ENCODE results near the gene STK24.

DNA sequence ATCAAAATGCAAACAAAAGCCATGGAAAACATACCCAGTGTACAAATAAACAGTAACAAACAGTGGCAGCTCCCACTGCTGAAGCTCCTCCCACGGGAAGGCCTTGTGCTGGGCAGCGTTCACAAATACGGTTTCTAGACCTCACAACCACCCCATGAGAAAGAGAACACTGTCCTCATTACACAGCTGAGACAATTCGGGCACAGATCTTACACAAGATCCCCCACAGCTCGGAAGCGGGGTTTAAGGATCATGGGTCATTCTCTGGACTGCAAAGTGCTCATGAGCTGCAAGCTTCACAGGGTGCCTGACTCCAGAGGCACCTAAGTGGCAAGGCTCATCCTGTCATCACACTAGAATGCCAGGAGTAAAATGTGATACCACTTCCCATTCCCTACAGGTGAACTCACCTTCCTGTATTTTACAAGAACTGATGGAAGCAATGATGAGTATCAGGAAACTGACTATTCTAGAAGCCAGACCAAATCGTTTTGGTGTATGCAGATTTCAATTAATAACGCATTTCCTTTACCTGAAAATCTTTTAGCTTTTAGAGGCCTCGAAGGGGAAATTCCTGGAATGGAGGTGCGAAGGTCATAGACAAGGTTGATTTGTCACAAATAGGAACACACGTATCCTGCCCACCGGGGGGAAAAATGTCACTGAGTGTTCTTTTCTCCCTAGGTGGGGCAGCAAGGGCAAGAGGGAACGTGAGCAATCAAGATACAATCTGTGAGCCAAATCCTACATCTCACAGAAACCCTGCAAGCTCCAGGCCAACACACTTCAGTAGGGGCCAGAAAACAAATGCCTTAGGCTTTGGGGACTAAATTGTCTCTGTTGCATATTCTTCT, 41.2 kb downstream of the STK24 start:
- TF ChIP-seq, protein P1, sequence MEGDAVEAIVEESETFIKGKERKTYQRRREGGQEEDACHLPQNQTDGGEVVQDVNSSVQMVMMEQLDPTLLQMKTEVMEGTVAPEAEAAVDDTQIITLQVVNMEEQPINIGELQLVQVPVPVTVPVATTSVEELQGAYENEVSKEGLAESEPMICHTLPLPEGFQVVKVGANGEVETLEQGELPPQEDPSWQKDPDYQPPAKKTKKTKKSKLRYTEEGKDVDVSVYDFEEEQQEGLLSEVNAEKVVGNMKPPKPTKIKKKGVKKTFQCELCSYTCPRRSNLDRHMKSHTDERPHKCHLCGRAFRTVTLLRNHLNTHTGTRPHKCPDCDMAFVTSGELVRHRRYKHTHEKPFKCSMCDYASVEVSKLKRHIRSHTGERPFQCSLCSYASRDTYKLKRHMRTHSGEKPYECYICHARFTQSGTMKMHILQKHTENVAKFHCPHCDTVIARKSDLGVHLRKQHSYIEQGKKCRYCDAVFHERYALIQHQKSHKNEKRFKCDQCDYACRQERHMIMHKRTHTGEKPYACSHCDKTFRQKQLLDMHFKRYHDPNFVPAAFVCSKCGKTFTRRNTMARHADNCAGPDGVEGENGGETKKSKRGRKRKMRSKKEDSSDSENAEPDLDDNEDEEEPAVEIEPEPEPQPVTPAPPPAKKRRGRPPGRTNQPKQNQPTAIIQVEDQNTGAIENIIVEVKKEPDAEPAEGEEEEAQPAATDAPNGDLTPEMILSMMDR (conservative IDR thresholded peaks at IDR 0.05 in 1 of 2, IDR thresholded peaks at IDR 0.05 in 1 of 2; ENCODE audit: low read depth in 1 of 2, low read length in 2 of 2): no peak
- no peak for TF ChIP-seq EZH2 (IDR thresholded peaks at IDR 0.05; ENCODE audit: low read length, missing control alignments)
